Chondrocyte (in vitro differentiated cells): ENCODE results near the gene KLLN. TPM values are rescaled to one million over a fixed set of nuclear protein-coding genes. Genes with fewer than 3 reads are reported as not detected.
"Not testable (repeated sequence)": the region's sequence is repeated elsewhere in the genome, so short reads cannot be mapped to it uniquely, and the experiment has no call there.

Experiments used
- DNase-seq: peaks from one replicate; pipeline ENCODE4 v3.0.0; 2021; ENCODE audit warnings: mixed read lengths, low spot score
- H3K27ac Mint-ChIP-seq: one replicate; pipeline ENCODE4 v1.8.0; 2021; ENCODE audit warnings: mild to moderate bottlenecking, moderate library complexity, mixed read lengths; ENCODE audit not compliant: unreplicated experiment
- H3K27me3 Mint-ChIP-seq: 2 replicates; pipeline ENCODE4 v1.8.0; 2021; ENCODE audit warnings: low read depth, mixed read lengths
- H3K36me3 Mint-ChIP-seq: 2 replicates; pipeline ENCODE4 v1.8.0; 2021; ENCODE audit warnings: low read depth, mixed read lengths
- H3K4me1 Mint-ChIP-seq: 2 replicates; pipeline ENCODE4 v1.8.0; 2021; ENCODE audit warnings: low read depth, mild to moderate bottlenecking, mixed read lengths
- H3K4me3 Mint-ChIP-seq: one replicate; pipeline ENCODE4 v1.8.0; 2021; ENCODE audit warnings: mild to moderate bottlenecking, moderate library complexity, mixed read lengths; ENCODE audit not compliant: unreplicated experiment
- H3K9me3 Mint-ChIP-seq: 2 replicates; pipeline ENCODE4 v1.8.0; 2021; ENCODE audit warnings: low read depth, mixed read lengths
- total RNA-seq: library from RNA; stranded (reverse); gene quantifications from 3 replicates; pipeline ENCODE4 v1.2.1, GENCODE V29; 2021
- TF ChIP-seq, protein P1 (sequence below): fragments of 200-600 bp; sonication (generic); IDR thresholded peaks from 2 replicates; pipeline ENCODE4 v1.5.0; 2021; ENCODE audit warnings: antibody characterized with exemption, mild to moderate bottlenecking, moderate library complexity

The KLLN gene
- total RNA-seq, 1 donor from 2014 or later: 0.72 TPM

DNA sequence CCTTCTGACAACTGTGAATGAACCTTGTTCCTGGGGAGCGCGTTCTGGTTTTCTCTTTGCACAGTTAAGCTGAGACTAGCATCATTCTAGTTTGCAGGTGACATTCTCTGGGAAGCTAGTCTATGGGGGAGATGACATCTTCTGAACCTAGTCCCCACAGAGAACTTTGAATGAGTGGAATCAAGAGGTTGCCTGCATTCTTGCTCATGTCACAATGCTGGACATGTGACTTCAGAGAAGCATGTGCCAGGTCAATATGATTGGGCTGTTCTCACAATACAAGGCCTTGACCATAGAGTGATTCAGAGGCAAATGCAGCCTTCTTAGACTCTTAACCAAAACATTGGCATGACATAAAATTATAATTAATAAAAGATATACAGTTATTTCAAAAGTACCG is 22.1 kb downstream of the KLLN start:
- DNase-seq: no peak
- no peak overlapping the region for H3K27ac Mint-ChIP-seq
- H3K36me3 Mint-ChIP-seq: no peaks in the 10 kb centered on the region
- H3K4me3 Mint-ChIP-seq: no peak overlapping the region
- TF ChIP-seq, protein P1, sequence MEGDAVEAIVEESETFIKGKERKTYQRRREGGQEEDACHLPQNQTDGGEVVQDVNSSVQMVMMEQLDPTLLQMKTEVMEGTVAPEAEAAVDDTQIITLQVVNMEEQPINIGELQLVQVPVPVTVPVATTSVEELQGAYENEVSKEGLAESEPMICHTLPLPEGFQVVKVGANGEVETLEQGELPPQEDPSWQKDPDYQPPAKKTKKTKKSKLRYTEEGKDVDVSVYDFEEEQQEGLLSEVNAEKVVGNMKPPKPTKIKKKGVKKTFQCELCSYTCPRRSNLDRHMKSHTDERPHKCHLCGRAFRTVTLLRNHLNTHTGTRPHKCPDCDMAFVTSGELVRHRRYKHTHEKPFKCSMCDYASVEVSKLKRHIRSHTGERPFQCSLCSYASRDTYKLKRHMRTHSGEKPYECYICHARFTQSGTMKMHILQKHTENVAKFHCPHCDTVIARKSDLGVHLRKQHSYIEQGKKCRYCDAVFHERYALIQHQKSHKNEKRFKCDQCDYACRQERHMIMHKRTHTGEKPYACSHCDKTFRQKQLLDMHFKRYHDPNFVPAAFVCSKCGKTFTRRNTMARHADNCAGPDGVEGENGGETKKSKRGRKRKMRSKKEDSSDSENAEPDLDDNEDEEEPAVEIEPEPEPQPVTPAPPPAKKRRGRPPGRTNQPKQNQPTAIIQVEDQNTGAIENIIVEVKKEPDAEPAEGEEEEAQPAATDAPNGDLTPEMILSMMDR: no peak
- H3K27me3 Mint-ChIP-seq: no peaks in the 10 kb centered on the region
- peaks cover 10% of the 10 kb centered on the region for H3K4me1 Mint-ChIP-seq
- no peaks in the 10 kb centered on the region for H3K9me3 Mint-ChIP-seq

- no peak overlapping the region for H3K4me3 Mint-ChIP-seq
- peaks cover 10% of the 10 kb centered on the region for H3K4me1 Mint-ChIP-seq
- no peaks in the 10 kb centered on the region for H3K27me3 Mint-ChIP-seq
- no peak overlapping the region for H3K27ac Mint-ChIP-seq
- no peaks in the 10 kb centered on the region for H3K9me3 Mint-ChIP-seq
- no peak for DNase-seq
- H3K36me3 Mint-ChIP-seq: no peaks in the 10 kb centered on the region
- TF ChIP-seq, protein P1: no peak
Measured at GRCh38 chr10:87838650-87839049, 24.7 kb downstream of the KLLN start.

GRCh38 chr10:87837445-87837844 is 25.9 kb downstream of the KLLN start:
- no peaks in the 10 kb centered on the region for H3K27me3 Mint-ChIP-seq
- no peaks in the 10 kb centered on the region for H3K36me3 Mint-ChIP-seq
- no peak for DNase-seq
- H3K27ac Mint-ChIP-seq: no peak overlapping the region
- peaks cover 3% of the 10 kb centered on the region for H3K4me1 Mint-ChIP-seq
- TF ChIP-seq, protein P1: no peak
- H3K4me3 Mint-ChIP-seq: no peak overlapping the region
- H3K9me3 Mint-ChIP-seq: no peaks in the 10 kb centered on the region

- Mint-ChIP-seq H3K4me1 (no peaks in the 10 kb centered on the region), H3K4me3 (no peak overlapping the region), H3K36me3 (no peaks in the 10 kb centered on the region)
Measured at GRCh38 chr10:87836098-87836497, 27.2 kb downstream of the KLLN start.

GRCh38 chr10:87829986-87830729 is 33.2 kb downstream of the KLLN start:
- DNase-seq: no peak
- Mint-ChIP-seq H3K27ac (no peak overlapping the region), H3K4me3 (no peak overlapping the region), H3K4me1 (no peaks in the 10 kb centered on the region), H3K27me3 (no peaks in the 10 kb centered on the region), H3K9me3 (peaks cover 4% of the 10 kb centered on the region), H3K36me3 (no peaks in the 10 kb centered on the region)
- TF ChIP-seq, protein P1: no peak

More at GRCh38 chr10:87836098-87836497, 27.2 kb downstream of the KLLN start:
- DNase-seq: no peak
- no peaks in the 10 kb centered on the region for H3K27me3 Mint-ChIP-seq
- H3K9me3 Mint-ChIP-seq: no peaks in the 10 kb centered on the region
- TF ChIP-seq, protein P1: no peak
- H3K27ac Mint-ChIP-seq: no peak overlapping the region

- DNase-seq, H3K4me3 Mint-ChIP-seq, H3K9me3 Mint-ChIP-seq, H3K27me3 Mint-ChIP-seq, H3K4me1 Mint-ChIP-seq, H3K27ac Mint-ChIP-seq, H3K36me3 Mint-ChIP-seq: not testable (repeated sequence)
Measured at GRCh38 chr10:87829051-87829450, 34.3 kb downstream of the KLLN start.
